K562 (cell line): ENCODE measurements around the gene FKBP11. TPM values are rescaled to one million over a fixed set of nuclear protein-coding genes. Genes with fewer than 3 reads are reported as not detected.

Experiments used
- ATAC-seq: fragments of 200-7000 bp; cut with Tn5 transposase; 3 replicates; pipeline ENCODE4 v1.9.1; 2020; ENCODE audit warnings: moderate library complexity
- BruUV-seq: library from RNA; stranded (reverse); fragments of 400-500 nt; replicated peaks from 2 replicates; lab custom pipeline; 2021; lab: Mats Ljungman, UMichigan
- CTCF ChIA-PET: fragments of 300-600 bp; formaldehyde crosslinking; extraction: SDS; loops from one replicate; lab custom pipeline; 2021; ENCODE audit warnings: low intra/inter-chr PET ratio; lab: Yijun Ruan, JAX
- POLR2A ChIA-PET: fragments of 300-600, 350-650 bp; sonication (Branson Sonifier 250); formaldehyde crosslinking; extraction: SDS; loops from one replicate; lab custom pipeline; 2021; ENCODE audit warnings: antibody characterized with exemption, inconsistent platforms; lab: Yijun Ruan, JAX
- DNase-seq, 4 experiments: peaks; one replicate each; pipeline versions ENCODE4 v3.0.0 to v3.0.0-alpha.2; 2011 to 2018; ENCODE audit warnings: low spot score in 3 of 4, mixed read lengths in 3 of 4; ENCODE audit errors: extremely low read depth in 1 of 4
- FAIRE-seq: peaks from 2 replicates; lab custom pipeline; 2011; peaks lifted over from hg19 to GRCh38; lab: Jason Lieb, UNC
- H2AFZ ChIP-seq: 2 replicates; pipeline ENCODE4 v1.6.0; 2011; ENCODE audit warnings: low read depth, low read length, control low read depth, inconsistent platforms
- H3K27ac ChIP-seq: fragments of 200-600 bp; 3 replicates; pipeline ENCODE4 v1.8.0; 2011; ENCODE audit warnings: low read depth, mild to moderate bottlenecking, control low read depth, inconsistent platforms, low read length, moderate library complexity, mixed read lengths; ENCODE audit errors: extremely low read depth
- H3K27me3 ChIP-seq, 2 experiments: fragments of 300-600 bp in 1 of 2; 2 replicates in 1 of 2; 3 replicates in 1 of 2; pipeline versions ENCODE4 v1.6.0 to v1.8.0; 2011; ENCODE audit warnings: inconsistent platforms in 2 of 2, low read length in 2 of 2, mild to moderate bottlenecking in 1 of 2, mixed read lengths in 1 of 2, moderate library complexity in 1 of 2; ENCODE audit not compliant: control insufficient read depth in 2 of 2, insufficient read depth in 2 of 2
- H3K36me3 ChIP-seq: fragments of 300-600 bp; 3 replicates; pipeline ENCODE4 v1.8.0; 2011; ENCODE audit warnings: mild to moderate bottlenecking, low read length, inconsistent platforms; ENCODE audit not compliant: control insufficient read depth, insufficient read depth
- H3K4me1 ChIP-seq, 2 experiments: fragments of 200-600 bp in 1 of 2; replicated peaks in 1 of 2; 2 replicates in 1 of 2; 3 replicates in 1 of 2; pipeline versions ENCODE4 v1.5.1 to v1.8.0; 2011; ENCODE audit warnings: inconsistent platforms in 2 of 2, low read length in 2 of 2, mild to moderate bottlenecking in 1 of 2, mixed read lengths in 1 of 2, moderate library complexity in 1 of 2; ENCODE audit not compliant: control insufficient read depth in 2 of 2, insufficient read depth in 2 of 2
- H3K4me2 ChIP-seq: 2 replicates; pipeline ENCODE4 v1.6.1; 2011; ENCODE audit warnings: low read length, control low read depth, inconsistent platforms, mixed read lengths; ENCODE audit not compliant: insufficient read depth
- H3K4me3 ChIP-seq: fragments of 200-600 bp; sonication (generic), shearing (Covaris generic); 2 replicates; pipeline ENCODE4 v1.5.1; 2016; ENCODE audit warnings: control low read depth, inconsistent platforms
- H3K79me2 ChIP-seq: fragments of 200-600 bp; 3 replicates; pipeline ENCODE4 v1.8.0; 2011; ENCODE audit warnings: low read length, inconsistent platforms; ENCODE audit not compliant: control insufficient read depth, insufficient read depth
- H3K9ac ChIP-seq, 2 experiments: 2 replicates each; pipeline versions ENCODE4 v1.6.0 to v1.6.1; 2011; ENCODE audit warnings: low read depth in 2 of 2, low read length in 2 of 2, control low read depth in 1 of 2, inconsistent platforms in 1 of 2, mild to moderate bottlenecking in 1 of 2, mixed read lengths in 1 of 2; ENCODE audit not compliant: insufficient read depth in 1 of 2
- H3K9me1 ChIP-seq: one replicate; pipeline ENCODE4 v1.6.0; 2011; ENCODE audit warnings: inconsistent platforms, mild to moderate bottlenecking, low read length, moderate library complexity; ENCODE audit not compliant: control insufficient read depth, insufficient read depth
- H3K9me3 ChIP-seq: replicated peaks from 2 replicates; pipeline ENCODE4 v1.5.1; 2011; ENCODE audit warnings: low read depth, low read length, inconsistent platforms; ENCODE audit not compliant: control insufficient read depth, insufficient read depth
- H4K20me1 ChIP-seq: replicated peaks from 2 replicates; pipeline ENCODE4 v1.6.1; 2011; ENCODE audit warnings: low read length, inconsistent platforms, mixed read lengths; ENCODE audit not compliant: control insufficient read depth, insufficient read depth
- C11orf30 ChIP-seq: fragments of 450-650 bp; IDR thresholded peaks from 2 replicates; pipeline ENCODE4 v1.6.1; 2016; ENCODE audit warnings: low read depth, mild to moderate bottlenecking
- CBX3 ChIP-seq, 2 experiments: IDR thresholded peaks; 1 replicate in 1 of 2; 2 replicates in 1 of 2; pipeline ENCODE4 v1.6.1; 2012; ENCODE audit warnings: inconsistent platforms in 2 of 2, low read length in 2 of 2, borderline replicate concordance in 1 of 2, control low read depth in 1 of 2
- KDM5B ChIP-seq: fragments of 200-600 bp; sonication (generic); IDR thresholded peaks from 2 replicates; pipeline ENCODE4 v1.6.1; 2012; ENCODE audit warnings: low read depth, mild to moderate bottlenecking, moderate library complexity, low read length, control low read depth, inconsistent platforms; ENCODE audit not compliant: insufficient replicate concordance
- PHB2 ChIP-seq: fragments of 450-650 bp; IDR thresholded peaks from 2 replicates; pipeline ENCODE4 v1.6.1; 2017; ENCODE audit warnings: low read depth
- SMARCB1 ChIP-seq: IDR thresholded peaks from 2 replicates; pipeline ENCODE4 v1.6.1; 2011; ENCODE audit warnings: improper control_type of control experiment, low read depth; ENCODE audit not compliant: insufficient read length
- THRAP3 ChIP-seq: fragments of 450-650 bp; IDR thresholded peaks from 2 replicates; pipeline ENCODE4 v1.6.1; 2016; ENCODE audit warnings: mild to moderate bottlenecking, inconsistent platforms, borderline replicate concordance
- ZHX1 ChIP-seq: fragments of 150-350 bp; conservative IDR thresholded peaks from 2 replicates; pipeline ENCODE4 v1.6.1; 2014; ENCODE audit warnings: low read length
- WGBS: fragments of 100-300 bp; shearing (Covaris generic); methylation state at CpG from one replicate; pipeline ENCODE4 v1.1.6; 2016; ENCODE audit warnings: low coverage, mixed read lengths; ENCODE audit not compliant: insufficient coverage; ENCODE audit errors: missing lambda C conversion rate; 5-methylcytosine and 5-hydroxymethylcytosine counted together
- in situ Hi-C: fragments of 300-500 bp; cut with MboI; formaldehyde crosslinking; loops from 4 replicates; pipeline ENCODE4 v1.15.0; 2018; ENCODE audit warnings: inconsistent platforms, mixed read lengths
- intact Hi-C: fragments of 100-400 bp; cut with micrococcal nuclease; formaldehyde crosslinking; loops from 2 replicates; pipeline ENCODE4 v1.14.2; 2022
- polyA plus RNA-seq, 8 experiments: library from polyadenylated mRNA; depleted of rRNA in 4 of 8; stranded (reverse) in 5 of 8; unstranded in 3 of 8; fragments of >200 nt; fragmentation: Nextera tagmentation in 2 of 8; fragmentation: Illumina TruSeq in 1 of 8; extraction: Ambion mirVana in 2 of 8; extraction: Trizol in 1 of 8; gene quantifications; 2 replicates each; pipeline versions ENCODE4 v1.2.1 to v1.2.3, GENCODE V29; 2011 to 2014; ENCODE audit warnings: inconsistent platforms in 1 of 8, missing spikeins in 1 of 8
- total RNA-seq, 7 experiments: library from RNA; depleted of rRNA in 6 of 7; stranded (reverse); fragments of >200 nt in 6 of 7; fragmentation: Illumina TruSeq in 2 of 7; extraction: Trizol in 2 of 7; gene quantifications; 2 replicates each; pipeline versions ENCODE4 v1.2.1 to v1.2.3, GENCODE V29; 2011 to 2021; ENCODE audit warnings: low replicate concordance in 1 of 7
- TF ChIP-seq, protein P1 (sequence below): IDR thresholded peaks from 2 replicates; pipeline ENCODE4 v1.6.1; 2011; ENCODE audit warnings: borderline replicate concordance, low read depth, mild to moderate bottlenecking, moderate library complexity, low read length; ENCODE audit not compliant: insufficient read depth, poor library complexity, severe bottlenecking

Gene FKBP11
- total and polyA plus RNA-seq, 9 of the 15 experiments (the other 6 are each of a cell fraction or from before 2014, with no cell fraction given), result 1.6 to 8.2 (median 5.8) TPM

- H3K9me3 ChIP-seq, result no peaks in the 10 kb centered on the region
- WGBS, result 37% methylated on average over 3 of the region's 3 CpGs
- no peaks in the 10 kb centered on the region for H3K79me2 ChIP-seq
- H3K27ac ChIP-seq, result no peak overlapping the region
- POLR2A ChIA-PET, result no interaction called here
- H3K4me2 ChIP-seq, result no peak overlapping the region
- H3K4me1 ChIP-seq, result no peaks in the 10 kb centered on the region
- ATAC-seq (no peak), DNase-seq (no peak), FAIRE-seq (no peak)
- H3K9me1 ChIP-seq, result no peaks in the 10 kb centered on the region
- no peaks in the 10 kb centered on the region for H3K36me3 ChIP-seq
- H3K9ac ChIP-seq, result no peak overlapping the region
- CTCF ChIA-PET, result no interaction called here
- no peak for TF ChIP-seq KDM5B
- no peak for TF ChIP-seq CBX3 (IDR thresholded peaks at IDR 0.05; ENCODE audit: borderline replicate concordance in 1 of 2, low read length in 2 of 2)
- no peak for TF ChIP-seq ZHX1
- TF ChIP-seq SMARCB1, result no peak
- no peak for TF ChIP-seq PHB2
- TF ChIP-seq C11orf30, result no peak
- TF ChIP-seq, protein P1, sequence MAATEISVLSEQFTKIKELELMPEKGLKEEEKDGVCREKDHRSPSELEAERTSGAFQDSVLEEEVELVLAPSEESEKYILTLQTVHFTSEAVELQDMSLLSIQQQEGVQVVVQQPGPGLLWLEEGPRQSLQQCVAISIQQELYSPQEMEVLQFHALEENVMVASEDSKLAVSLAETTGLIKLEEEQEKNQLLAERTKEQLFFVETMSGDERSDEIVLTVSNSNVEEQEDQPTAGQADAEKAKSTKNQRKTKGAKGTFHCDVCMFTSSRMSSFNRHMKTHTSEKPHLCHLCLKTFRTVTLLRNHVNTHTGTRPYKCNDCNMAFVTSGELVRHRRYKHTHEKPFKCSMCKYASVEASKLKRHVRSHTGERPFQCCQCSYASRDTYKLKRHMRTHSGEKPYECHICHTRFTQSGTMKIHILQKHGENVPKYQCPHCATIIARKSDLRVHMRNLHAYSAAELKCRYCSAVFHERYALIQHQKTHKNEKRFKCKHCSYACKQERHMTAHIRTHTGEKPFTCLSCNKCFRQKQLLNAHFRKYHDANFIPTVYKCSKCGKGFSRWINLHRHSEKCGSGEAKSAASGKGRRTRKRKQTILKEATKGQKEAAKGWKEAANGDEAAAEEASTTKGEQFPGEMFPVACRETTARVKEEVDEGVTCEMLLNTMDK, result no peak
- no peak for TF ChIP-seq THRAP3
- in situ Hi-C loops (no loop called here), intact Hi-C loops (no loop called here)
- no peak overlapping the region for H2AFZ ChIP-seq
- BruUV-seq, result no TSS peak
- no peaks in the 10 kb centered on the region for H4K20me1 ChIP-seq
- H3K4me3 ChIP-seq, result no peak overlapping the region
- no peaks in the 10 kb centered on the region for H3K27me3 ChIP-seq
These were observed 7.3 kb downstream of the FKBP11 start for GRCh38 chr12:48917857-48918537.
